Mononuclear cell (primary cell): ENCODE data around the gene RAP1A. TPM values are rescaled to one million over a fixed set of nuclear protein-coding genes. Genes with fewer than 3 reads are reported as not detected.
"Not testable (repeated sequence)": the region's sequence is repeated elsewhere in the genome, so short reads cannot be mapped to it uniquely, and the experiment has no call there.

Experiments
- H3K27me3 ChIP-seq: 2 replicates; pipeline ENCODE4 v1.6.0; 2011; ENCODE audit warnings: low read length, control low read depth; ENCODE audit not compliant: insufficient read depth
- H3K4me1 ChIP-seq: 2 replicates; pipeline ENCODE4 v1.5.1; 2011; ENCODE audit warnings: mild to moderate bottlenecking, low read length, control low read depth; ENCODE audit not compliant: insufficient read depth
- H3K4me3 ChIP-seq: 2 replicates; pipeline ENCODE4 v1.5.1; 2011; ENCODE audit warnings: mild to moderate bottlenecking, low read length, moderate library complexity
- H3K9me3 ChIP-seq: 2 replicates; pipeline ENCODE4 v1.5.1; 2011; ENCODE audit warnings: low read depth, mild to moderate bottlenecking, control low read depth, low read length
- total RNA-seq: library from RNA; depleted of rRNA; stranded (reverse); fragments of >200 nt; gene quantifications from one replicate; pipeline ENCODE4 v1.2.3, GENCODE V29; 2012

RAP1A gene
- total RNA-seq, 1 donor: 45.2 TPM

DNA sequence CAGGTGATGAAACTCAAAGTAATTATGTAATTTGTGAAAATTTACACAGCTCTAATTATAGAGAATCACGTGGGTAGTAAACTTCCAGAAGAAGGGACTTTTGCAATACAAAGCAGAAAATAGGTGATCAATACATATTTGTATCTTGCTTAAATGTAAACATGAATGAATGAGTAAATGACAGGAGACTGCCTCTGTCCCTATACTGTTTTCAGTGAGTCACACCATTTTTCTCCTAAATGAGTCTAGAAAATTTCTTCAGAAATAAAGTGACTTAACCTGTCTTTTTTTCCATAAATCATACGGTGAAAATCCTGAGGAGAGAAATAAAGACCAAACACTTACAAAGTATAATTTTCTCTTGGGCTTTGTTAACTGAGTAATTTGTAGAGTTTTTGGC is 11.9 kb downstream of the RAP1A start:
- H3K4me1 ChIP-seq: peaks cover 25% of the 10 kb centered on the region
- no peaks in the 10 kb centered on the region for H3K27me3 ChIP-seq
- H3K9me3 ChIP-seq: no peaks in the 10 kb centered on the region
- no peak overlapping the region for H3K4me3 ChIP-seq

DNA sequence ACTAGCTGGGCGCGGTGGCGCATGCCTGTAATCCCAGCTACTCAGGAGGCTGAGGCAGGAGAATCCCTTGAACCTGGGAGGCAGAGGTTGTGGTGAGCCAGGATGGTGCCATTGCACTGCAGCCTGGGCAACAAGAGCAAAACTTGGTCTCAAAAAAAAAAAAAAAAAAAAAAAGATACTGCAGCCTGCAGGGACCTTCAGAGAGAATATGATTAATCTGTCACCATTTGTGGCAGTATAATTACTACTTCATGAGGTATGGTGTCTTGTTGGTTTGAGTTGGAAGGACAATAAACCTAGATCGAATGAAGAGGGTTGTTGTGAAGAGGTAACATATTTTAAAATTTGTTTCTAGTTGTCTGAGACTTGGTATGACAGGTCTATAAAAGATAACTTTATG is 13.2 kb downstream of the RAP1A start:
- H3K27me3 ChIP-seq, H3K4me3 ChIP-seq, H3K9me3 ChIP-seq: not testable (repeated sequence)
- H3K4me1 ChIP-seq: peaks cover 26% of the 10 kb centered on the region

DNA sequence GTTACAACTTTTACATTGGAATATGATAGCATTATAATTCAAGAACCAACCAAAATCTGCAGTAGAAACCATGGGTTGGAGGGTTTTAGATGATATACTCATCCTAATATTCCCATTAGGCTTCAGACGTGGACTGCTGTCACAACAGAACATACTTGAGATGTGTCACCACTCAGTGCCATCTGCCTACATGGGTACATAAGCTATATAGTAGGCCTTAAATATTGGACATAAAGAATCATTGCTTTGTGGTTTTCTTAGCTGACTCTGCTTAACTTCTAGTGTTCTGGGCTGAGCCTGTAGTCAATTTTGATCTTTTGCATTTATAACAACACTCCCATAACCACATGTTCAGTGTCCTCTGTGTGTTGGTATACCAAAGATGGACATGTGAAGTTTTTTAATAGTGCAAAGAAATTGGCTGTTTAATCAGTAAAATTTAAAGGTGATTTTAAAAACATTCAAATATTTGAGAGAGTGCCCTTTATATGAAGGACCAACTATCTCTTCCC is 14.2 kb downstream of the RAP1A start:
- Histone ChIP-seq H3K9me3 (no peaks in the 10 kb centered on the region), H3K27me3 (no peaks in the 10 kb centered on the region), H3K4me1 (peaks cover 23% of the 10 kb centered on the region), H3K4me3 (no peak overlapping the region)

DNA sequence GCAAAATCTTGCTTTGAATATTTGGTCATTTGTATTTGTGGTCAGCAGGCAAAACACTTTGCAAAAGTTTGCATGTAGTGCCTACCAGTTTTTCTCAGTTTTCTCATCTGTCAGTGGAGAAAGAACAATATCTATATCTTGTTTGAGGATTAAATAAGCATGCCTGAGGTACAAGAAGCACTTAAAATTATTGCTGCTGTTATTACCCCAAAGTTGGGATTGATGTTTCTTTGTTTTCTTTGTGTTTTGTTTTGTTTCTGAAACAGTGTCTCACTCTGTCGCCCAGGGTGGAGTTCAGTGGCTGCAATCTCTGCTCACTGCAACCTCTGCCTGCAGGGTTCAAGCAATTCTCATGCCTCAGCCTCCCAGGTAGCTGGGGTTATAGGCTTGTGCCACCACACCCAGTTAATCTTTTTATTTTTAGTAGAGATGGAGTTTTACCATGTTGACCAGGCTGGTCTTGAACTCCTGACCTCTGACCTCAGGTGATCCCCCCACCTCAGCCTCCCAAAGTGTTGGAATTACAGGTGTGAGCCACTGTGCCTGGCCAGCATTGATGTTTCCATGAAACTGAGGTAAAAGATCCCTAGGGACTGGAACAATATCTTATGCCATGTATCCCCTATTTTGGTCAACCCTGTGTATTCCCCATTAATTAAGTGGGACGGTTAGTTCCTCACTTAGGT is 15.9 kb downstream of the RAP1A start:
- Histone ChIP-seq H3K4me3 (no peak overlapping the region), H3K9me3 (no peaks in the 10 kb centered on the region), H3K4me1 (peaks cover 22% of the 10 kb centered on the region), H3K27me3 (no peaks in the 10 kb centered on the region)

DNA sequence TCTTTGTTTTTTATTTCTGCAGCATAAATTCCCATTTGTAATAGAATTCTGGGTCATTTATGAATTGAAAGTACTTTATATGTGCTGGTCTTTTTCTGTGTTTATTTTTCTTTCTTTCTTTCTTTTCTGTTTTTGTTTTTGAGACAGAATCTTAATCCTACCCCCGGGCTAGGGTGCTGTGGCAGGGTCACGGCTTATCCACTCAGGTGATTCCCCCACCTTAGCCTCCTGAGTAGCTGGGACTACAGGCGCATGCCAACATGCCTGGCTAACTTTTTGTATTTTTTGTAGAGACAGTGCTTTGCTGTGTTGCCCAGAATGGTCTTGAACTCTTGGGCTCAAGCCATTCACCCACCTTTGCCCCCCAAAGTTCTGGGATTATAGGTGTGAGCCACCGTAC is 18.7 kb downstream of the RAP1A start:
- H3K4me3 ChIP-seq: no peak overlapping the region
- H3K9me3 ChIP-seq: no peaks in the 10 kb centered on the region
- no peaks in the 10 kb centered on the region for H3K27me3 ChIP-seq
- H3K4me1 ChIP-seq: peaks cover 17% of the 10 kb centered on the region

DNA sequence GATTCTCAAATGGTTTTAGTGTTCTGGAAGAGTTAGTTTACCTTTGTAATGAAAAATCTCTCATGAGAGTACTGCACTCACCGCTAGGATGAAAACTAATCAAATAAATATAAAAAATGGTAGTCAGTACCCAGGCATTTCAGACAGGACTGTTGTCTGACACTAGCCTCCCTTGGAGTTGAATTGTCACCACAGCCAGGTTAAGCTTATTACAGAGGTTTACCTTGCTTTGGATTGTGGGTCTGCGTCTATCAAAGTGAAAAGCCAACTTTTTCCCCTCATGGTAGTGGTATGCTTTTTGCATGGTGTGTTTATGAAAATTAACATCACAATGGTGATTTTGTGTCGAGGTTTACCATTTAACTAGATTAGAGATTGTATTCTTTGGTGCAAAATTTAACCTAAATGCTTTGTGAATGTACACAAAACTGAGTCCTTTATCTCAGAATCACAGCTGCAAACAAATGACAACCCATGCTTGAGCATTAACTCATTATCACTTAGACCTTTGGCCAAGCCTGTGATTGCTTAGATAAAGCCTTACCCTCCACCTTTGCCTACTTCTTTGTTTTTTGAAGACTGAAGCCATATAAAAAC is 20.1 kb downstream of the RAP1A start:
- Histone ChIP-seq H3K4me1 (peaks cover 19% of the 10 kb centered on the region), H3K27me3 (no peaks in the 10 kb centered on the region), H3K9me3 (no peaks in the 10 kb centered on the region), H3K4me3 (no peak overlapping the region)

DNA sequence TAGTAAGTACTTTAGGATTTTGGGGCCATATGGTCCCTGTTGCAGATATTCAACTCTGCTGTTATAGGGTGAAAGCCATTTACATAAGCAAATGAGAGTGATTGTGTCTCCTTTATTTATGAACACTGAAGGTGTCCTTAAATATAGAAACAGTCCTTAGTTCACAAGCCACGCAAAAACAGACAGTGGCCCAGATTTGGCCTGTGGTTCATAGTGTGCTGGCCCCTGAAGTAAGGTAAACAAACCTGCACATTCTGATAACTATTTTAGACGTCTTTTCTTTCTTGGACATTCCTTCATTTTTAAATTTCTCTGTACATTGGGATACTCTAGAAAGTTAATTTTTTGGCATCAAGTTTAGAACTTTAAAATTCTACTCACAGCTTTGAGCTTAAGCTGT is 23.5 kb downstream of the RAP1A start:
- Histone ChIP-seq H3K9me3 (no peaks in the 10 kb centered on the region), H3K4me3 (no peak overlapping the region), H3K4me1 (peaks cover 17% of the 10 kb centered on the region), H3K27me3 (no peaks in the 10 kb centered on the region)

DNA sequence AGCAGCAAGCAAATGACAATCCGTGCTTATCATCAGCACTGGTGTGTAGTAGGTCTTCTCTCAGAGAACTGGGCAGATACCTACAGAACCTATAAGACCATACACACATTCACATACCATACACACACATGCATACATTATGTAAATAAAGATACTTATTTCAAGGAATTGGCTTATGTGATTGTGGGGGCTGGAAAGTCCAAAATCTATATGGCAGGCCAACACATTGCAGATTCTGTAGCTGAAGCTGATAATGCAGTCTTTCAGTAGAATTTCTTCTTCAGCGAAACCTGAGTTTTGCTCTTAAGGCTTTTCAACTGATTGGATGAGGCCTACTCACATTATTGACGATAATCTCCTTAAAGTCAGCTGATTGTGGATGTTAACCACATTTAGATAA is 24.1 kb downstream of the RAP1A start:
- no peaks in the 10 kb centered on the region for H3K27me3 ChIP-seq
- H3K4me3 ChIP-seq: no peak overlapping the region
- peaks cover 18% of the 10 kb centered on the region for H3K4me1 ChIP-seq
- H3K9me3 ChIP-seq: no peaks in the 10 kb centered on the region

DNA sequence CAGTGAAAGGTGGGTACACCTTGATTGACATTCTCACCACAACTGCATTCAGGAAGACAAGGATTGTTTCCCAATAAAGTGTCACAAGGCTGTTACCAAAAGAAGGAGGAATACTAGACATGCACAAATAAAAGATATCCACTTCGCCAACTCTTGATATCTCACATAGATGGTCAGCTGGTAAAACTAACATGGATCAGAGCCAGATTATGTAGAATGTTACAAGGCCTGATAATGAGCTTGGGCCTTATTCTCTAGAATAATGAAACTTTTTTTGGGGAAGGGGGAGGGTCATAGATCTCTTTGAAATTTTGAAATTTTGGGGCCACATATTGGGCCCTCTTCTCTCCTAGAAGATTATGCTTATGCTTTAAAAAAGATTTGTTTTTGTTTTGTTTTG is 24.9 kb downstream of the RAP1A start:
- Histone ChIP-seq H3K4me3 (no peak overlapping the region), H3K4me1 (peaks cover 26% of the 10 kb centered on the region)

DNA sequence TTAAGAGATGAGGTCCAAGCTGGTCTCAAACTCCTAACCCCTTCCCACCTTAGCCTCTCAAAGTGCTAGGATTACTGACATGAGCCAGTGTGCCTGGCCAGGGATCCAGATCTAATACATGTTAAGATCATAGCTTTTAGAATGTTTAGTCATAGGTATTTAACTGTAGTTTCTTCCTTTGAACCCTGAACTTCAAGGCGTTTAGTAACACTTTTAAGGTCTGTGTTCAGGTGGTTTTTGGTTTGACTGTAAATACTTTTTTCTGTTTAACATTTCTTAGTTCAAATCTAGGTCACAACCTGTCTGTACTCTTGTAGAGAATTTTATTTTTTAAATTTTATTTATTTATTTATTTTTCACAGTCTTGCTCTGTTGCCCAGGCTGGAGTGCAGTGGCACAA is 28.1 kb downstream of the RAP1A start:
- Histone ChIP-seq H3K9me3 (no peaks in the 10 kb centered on the region), H3K27me3 (no peaks in the 10 kb centered on the region), H3K4me3 (no peak overlapping the region), H3K4me1 (peaks cover 28% of the 10 kb centered on the region)

More for the DNA sequence above, 24.9 kb downstream of the RAP1A start:
- no peaks in the 10 kb centered on the region for H3K9me3 ChIP-seq
- H3K27me3 ChIP-seq: no peaks in the 10 kb centered on the region

DNA sequence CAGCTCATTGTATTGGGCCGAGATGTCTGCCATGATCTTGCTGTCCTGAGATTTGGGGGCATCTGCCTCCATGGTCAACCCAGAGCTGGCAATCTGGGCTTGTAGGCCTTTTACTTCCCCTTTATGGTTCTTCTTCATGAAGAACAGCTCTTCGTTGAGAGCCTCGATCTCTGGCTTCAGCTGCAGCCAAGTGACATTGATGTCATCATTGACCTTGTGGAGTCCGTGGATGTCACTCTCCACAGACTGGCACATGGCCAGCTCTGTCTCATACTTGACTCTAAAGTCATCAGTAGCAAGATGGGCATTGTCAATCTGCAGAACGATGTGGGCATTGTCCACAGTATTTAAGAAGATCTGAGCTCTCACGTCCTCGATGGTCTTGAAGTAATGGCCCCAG is 29.2 kb downstream of the RAP1A start:
- Histone ChIP-seq H3K4me1 (peaks cover 37% of the 10 kb centered on the region), H3K27me3 (no peaks in the 10 kb centered on the region), H3K4me3 (no peak overlapping the region), H3K9me3 (no peaks in the 10 kb centered on the region)

DNA sequence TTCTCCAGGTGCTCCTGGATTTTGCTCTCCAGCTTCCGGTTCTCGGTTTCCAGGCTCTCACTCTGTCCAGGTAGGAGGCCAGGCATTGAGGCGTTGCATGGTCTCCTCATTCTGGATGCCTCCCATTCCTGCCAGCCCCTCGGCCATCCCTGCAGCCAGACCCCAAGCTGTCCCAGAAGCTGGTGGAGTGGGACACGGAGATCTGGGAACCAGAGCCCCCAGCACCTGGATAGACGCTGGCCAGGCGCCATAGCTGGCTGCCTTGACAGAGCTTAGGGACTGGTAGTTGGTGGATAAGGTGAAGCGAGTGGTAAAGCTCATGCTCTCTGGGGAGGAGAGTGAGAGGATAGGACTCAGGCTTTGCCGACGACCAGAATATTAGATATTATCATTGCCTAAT is 29.6 kb downstream of the RAP1A start:
- Histone ChIP-seq H3K27me3 (no peaks in the 10 kb centered on the region), H3K4me1 (peaks cover 41% of the 10 kb centered on the region), H3K4me3 (no peak overlapping the region), H3K9me3 (no peaks in the 10 kb centered on the region)

DNA sequence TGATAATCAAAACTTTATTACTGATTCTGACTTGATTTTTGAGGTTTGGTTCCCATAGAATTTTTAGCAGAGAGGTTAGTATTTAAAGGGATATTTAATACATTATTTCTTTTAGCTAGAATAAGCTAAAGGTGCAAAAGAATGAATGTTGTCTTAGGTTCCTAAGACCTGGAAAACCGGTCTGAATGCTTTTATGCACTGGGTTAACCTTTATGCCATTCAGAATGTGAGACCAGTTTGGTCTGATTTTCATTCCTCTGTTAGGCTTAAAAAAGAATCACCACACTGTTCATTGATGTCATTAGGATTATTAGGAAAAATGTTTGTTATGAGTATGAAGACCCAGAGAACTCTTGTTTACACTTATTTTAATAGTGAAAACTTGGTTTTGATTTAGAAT is 30.1 kb downstream of the RAP1A start:
- H3K9me3 ChIP-seq: no peaks in the 10 kb centered on the region
- peaks cover 41% of the 10 kb centered on the region for H3K4me1 ChIP-seq
- no peaks in the 10 kb centered on the region for H3K27me3 ChIP-seq
- H3K4me3 ChIP-seq: no peak overlapping the region

DNA sequence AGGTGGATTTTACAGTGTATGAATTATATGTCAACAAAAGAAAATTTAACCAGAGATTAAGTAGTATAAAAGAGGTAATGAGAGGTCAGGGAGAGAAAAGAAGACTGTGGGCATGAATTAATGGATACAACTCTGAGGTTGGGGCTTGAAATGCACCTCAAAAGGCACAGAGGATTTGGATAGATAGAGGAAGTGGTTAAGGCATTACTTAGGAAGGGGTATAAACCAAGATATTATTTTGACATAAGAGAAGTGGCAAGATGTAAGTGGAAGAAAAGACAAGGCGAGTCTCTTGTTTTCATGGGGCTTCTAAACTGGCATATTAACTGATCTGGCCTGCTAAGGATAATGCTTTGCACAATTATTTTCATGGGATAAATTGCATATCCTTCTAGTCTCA is 34.1 kb downstream of the RAP1A start:
- no peaks in the 10 kb centered on the region for H3K27me3 ChIP-seq
- no peak overlapping the region for H3K4me3 ChIP-seq
- H3K9me3 ChIP-seq: no peaks in the 10 kb centered on the region
- peaks cover 45% of the 10 kb centered on the region for H3K4me1 ChIP-seq

DNA sequence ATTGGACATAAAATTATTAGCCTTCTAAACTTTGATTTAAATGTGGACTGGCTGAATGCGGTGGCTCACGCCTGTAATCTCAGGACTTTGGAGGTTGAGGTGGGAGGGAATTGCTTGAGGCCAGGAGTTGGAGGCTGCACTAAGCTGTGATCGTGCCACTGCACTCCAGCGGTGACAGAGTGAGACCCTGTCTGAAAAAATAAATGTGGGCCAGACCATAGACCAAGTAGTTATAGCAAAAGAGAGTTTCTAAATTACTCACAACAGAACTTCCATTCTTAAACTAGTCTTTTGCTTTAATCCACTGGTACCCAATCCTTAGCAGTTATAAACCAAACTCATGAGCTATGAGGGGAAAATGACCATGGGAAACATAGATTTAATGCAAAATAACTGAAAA is 35.2 kb downstream of the RAP1A start:
- no peak overlapping the region for H3K4me3 ChIP-seq
- H3K9me3 ChIP-seq: no peaks in the 10 kb centered on the region
- H3K4me1 ChIP-seq: peaks cover 36% of the 10 kb centered on the region
- no peaks in the 10 kb centered on the region for H3K27me3 ChIP-seq
